Measurements from ENCODE around the gene SLC4A4. TPM values are rescaled to one million over a fixed set of nuclear protein-coding genes. Genes with fewer than 3 reads are reported as not detected.

SLC4A4 gene
- total RNA-seq, 2 donors from 2014 or later: 21.7 to 27.3 TPM

GRCh38 chr4:71343670-71344466, 5.0 kb downstream of the SLC4A4 start:
- H3K36me3 ChIP-seq: no peaks in the 10 kb centered on the region
- no peaks in the 10 kb centered on the region for H3K27me3 ChIP-seq
- H3K4me1 ChIP-seq: no peaks in the 10 kb centered on the region
- no peak for DNase-seq (ENCODE audit: low spot score)
- no peak overlapping the region for H3K27ac ChIP-seq
- H3K9me3 ChIP-seq: no peaks in the 10 kb centered on the region
- no peak overlapping the region for H3K4me3 ChIP-seq
- no peak for TF ChIP-seq CTCF (IDR thresholded peaks at IDR 0.05)

- DNase-seq (ENCODE audit: low spot score): no peak
- Histone ChIP-seq H3K4me3 (no peak overlapping the region), H3K27me3 (no peaks in the 10 kb centered on the region), H3K36me3 (no peaks in the 10 kb centered on the region), H3K4me1 (no peaks in the 10 kb centered on the region), H3K27ac (no peak overlapping the region), H3K9me3 (no peaks in the 10 kb centered on the region)
- TF ChIP-seq CTCF (IDR thresholded peaks at IDR 0.05): no peak
Observed at GRCh38 chr4:71346710-71347109, 7.9 kb downstream of the SLC4A4 start.

- Histone ChIP-seq H3K36me3 (no peaks in the 10 kb centered on the region), H3K9me3 (no peaks in the 10 kb centered on the region), H3K27me3 (no peaks in the 10 kb centered on the region), H3K4me3 (no peak overlapping the region), H3K27ac (no peak overlapping the region), H3K4me1 (no peaks in the 10 kb centered on the region)
- TF ChIP-seq CTCF (IDR thresholded peaks at IDR 0.05): no peak
- DNase-seq (ENCODE audit: low spot score): no peak
Observed at GRCh38 chr4:71348586-71348985, 9.8 kb downstream of the SLC4A4 start.

- Histone ChIP-seq H3K4me1 (no peaks in the 10 kb centered on the region), H3K27ac (no peak overlapping the region), H3K9me3 (no peaks in the 10 kb centered on the region), H3K27me3 (no peaks in the 10 kb centered on the region), H3K4me3 (no peak overlapping the region), H3K36me3 (no peaks in the 10 kb centered on the region)
- no peak for DNase-seq (ENCODE audit: low spot score)
- TF ChIP-seq CTCF (IDR thresholded peaks at IDR 0.05): no peak
Observed at GRCh38 chr4:71355045-71355444, 16.2 kb downstream of the SLC4A4 start.

GRCh38 chr4:71355971-71356370, 17.2 kb downstream of the SLC4A4 start:
- H3K4me1 ChIP-seq: no peaks in the 10 kb centered on the region

More at GRCh38 chr4:71355971-71356370, 17.2 kb downstream of the SLC4A4 start:
- no peak overlapping the region for H3K27ac ChIP-seq
- no peaks in the 10 kb centered on the region for H3K36me3 ChIP-seq
- no peaks in the 10 kb centered on the region for H3K27me3 ChIP-seq
- no peak overlapping the region for H3K4me3 ChIP-seq
- TF ChIP-seq CTCF (IDR thresholded peaks at IDR 0.05): no peak
- no peak for DNase-seq (ENCODE audit: low spot score)
- no peaks in the 10 kb centered on the region for H3K9me3 ChIP-seq
